ENCODE results near the gene FAM83G.

FAM83G gene

DNA sequence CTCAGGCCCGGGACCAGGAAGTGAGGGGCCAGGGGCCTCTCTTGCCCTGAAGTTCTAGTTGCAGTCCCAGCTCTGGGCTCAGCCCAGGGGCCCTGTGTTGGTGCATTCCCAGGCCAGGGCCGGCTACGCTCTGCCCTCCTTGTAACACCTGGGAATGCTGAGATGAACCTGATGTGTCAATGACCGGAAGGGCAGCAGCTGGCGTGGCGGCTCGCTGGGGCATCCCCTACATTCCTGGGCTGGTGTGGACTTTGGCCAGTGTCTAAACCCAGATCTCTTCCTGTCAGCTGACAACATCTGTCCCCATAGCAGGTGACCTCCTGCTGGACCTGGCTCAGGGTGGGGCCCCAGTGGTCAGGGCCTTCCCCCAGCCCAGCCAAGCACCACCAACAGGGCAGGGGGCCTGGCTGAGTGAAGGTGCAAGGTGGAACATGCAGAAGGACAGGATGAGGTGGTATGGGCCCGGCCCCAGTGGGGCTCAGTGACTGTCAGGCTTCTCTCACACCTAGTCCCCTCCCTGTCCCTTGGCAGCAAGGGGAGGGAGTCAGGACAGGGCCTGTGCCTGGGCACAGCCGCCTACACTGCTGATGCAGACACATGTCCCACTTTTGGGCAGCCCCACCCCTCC is 15.9 kb downstream of the FAM83G start:
- DNase-seq (ENCODE audit: low spot score) = no peak

DNA sequence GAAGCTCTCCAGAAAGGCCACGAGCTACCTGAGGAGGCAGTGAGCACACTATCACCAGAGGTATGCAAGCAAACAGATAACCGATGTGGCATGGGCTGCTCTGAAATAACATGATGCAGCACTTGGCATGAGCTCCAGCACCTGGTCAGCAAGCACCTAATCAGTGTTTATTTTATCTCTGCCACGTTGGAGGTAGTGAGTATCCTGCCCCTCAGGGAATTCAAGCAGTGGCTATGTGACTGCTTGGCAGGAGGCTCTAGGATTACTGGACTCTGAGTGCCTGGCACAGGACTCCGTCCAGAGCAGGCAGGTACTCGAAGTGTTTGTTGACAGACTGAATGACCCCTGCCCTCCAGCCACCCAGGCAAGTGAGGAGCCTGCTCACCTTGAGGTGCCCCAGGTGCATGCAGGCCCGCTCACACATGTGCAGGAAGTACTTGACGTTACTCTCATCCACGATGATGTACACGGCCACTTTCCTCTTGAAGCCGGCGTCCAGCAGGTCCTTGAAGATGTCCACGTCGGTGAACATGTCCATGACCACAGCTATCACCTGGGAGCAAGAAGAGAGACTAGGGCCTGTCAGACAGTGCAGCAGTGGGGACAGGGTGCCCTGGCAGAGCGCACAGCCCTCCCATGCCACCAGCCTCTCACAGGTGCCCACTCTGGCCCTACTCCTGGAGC is 16.6 kb downstream of the FAM83G start:
- DNase-seq (ENCODE audit: low spot score) = no peak

DNA sequence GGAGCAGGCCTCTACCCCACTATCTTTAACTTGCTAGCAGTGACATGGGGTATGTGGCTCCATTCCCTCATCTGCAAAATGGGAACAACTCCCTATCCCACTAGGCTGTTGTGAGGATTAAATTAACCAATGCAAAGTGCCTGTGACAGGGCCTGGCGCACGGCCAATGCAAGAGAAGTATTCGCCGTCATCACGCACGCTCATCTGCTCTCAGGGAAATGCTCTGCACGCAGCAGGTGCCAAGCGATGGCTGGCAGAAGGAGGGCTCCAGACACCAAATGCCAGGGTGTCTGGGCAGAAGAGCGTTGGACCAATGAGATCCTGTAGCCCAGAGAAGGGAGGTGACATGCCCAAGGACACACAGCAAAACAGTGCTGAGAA is 17.3 kb downstream of the FAM83G start:
- DNase-seq (ENCODE audit: low spot score) = no peak

DNA sequence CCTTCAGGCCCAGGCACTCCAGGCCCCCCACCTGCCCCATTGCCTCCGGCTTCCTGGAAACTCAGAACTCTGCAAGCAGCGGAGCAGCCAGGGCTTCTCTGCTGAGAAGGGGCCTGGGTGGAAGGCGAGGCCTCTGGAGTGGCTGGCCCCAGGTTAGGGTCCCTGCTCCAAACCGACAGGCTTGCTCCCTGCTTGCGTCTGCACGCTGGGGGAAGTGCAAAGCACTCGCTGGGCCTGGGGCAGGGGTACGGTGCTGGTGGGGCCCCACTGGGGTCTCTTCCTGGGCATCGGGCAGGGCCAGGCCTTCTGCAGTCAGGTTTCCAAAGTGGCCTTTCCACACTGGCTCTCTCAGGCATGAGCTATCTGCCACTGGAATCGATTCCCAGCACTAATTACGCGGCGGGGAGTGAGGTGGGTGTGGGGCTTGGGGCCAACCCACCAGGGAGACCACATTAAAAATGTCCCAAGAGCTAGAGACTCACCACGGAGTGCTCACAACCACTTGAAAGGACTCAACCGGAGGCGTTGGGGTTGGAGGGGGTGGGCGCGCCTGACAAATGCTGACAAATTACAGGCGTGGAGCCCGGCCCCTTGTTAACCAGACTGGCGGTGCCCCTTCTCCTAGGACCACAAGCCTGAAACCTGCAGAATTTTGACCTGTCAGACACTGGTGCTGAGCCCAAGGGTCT is 17.9 kb downstream of the FAM83G start:
- no peak for DNase-seq (ENCODE audit: low spot score)

DNA sequence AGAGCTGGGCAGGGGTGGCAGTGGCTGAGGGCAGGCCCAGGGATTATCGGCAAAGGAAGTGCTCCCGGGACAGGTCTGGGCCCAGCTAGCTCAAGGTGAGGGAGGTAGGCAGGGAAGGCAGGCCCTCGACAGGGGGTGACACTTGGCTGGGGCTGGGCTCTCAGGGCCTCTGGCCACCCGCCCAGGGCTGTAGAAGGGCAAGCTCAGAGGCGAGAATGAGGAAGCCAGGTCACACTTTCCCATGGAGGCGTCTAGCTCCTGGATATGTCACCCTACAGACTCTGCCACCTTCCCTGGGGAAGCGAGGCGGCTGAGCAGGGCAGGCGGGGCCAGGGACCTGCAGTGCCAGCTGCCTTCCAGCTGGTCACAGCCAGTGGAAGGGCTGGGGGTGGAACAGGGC is 19.1 kb downstream of the FAM83G start:
- DNase-seq (ENCODE audit: low spot score) = no peak

DNA sequence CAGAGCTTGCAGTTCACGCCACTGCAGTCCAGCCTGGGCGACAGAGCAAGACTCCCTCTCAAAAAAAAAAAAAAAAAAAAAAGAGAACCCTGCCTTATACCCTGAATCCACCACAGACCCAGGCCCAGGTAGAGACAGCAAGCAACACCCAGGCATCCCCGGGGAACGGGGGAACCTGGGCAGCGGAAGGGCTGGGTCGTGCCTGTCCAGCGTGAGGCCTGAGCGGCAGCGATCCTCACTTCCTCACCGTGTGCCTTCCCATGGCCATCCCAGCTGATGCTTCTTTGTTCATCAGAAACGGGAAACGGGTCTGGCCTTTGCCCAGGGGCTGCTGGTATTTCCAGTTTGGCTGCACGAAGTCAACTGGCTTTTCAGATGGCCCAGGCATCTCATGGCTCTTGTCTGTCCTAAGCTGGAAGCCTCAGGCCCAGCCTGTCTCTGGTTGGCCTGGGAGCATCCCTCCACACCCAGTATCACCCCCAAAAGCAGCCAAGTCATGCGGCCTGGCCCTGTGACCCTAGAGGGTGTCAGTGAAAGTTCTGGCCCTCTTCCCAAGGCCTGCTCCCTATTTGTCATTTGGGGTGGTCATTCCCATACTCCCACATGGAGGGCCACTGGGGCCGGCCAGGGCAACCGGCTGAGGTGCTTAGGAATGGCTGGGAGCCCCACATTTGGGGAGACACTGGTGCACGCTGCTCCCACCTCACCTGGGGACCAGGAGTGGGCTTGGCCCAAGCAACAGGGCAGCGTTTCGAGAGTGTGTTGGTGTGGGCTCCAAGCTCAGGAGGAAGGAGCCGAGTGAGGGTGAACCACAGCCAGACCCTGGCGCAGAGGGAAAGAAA is 20.1 kb downstream of the FAM83G start:
- DNase-seq (ENCODE audit: low spot score) = no peak

DNA sequence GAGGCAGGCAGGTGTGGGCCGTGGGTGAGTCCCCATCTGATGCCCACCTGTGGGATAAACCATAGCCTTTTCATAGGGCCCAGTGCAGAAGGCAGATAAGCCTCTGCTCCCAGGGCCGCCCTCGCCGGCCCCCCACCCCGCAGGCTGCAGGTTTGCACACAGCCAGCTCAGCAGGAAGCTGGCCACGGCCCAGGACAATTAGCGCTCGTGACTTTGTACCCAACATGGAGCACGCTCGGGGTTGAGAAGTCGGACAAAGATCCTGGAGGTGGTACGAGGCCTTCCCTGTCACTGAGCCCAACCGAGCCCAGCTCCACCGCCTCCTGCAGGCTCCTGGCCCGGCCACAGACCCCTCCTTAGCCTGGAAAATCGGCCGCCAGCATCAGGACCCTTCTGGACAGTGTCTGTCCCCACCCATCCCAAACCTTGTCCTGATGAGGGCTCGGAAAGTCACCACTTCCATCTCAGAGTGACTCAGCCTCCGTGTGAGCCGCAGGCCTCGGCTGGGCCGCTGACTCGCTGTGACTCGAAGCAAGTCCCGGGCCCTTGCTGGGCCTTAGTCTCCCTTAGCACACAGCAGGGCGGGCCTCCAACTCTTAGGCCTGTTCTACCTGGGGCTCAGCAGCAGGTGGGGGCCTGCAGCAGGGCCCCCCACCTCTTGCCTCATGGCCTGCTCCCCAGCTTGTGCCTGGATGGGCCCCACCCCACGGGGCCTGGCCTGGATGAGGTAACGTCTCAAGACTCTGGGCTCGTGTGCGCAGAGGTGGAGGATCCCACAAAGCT is 22.7 kb downstream of the FAM83G start:
- DNase-seq (ENCODE audit: low spot score) = peak; percentile 90

DNA sequence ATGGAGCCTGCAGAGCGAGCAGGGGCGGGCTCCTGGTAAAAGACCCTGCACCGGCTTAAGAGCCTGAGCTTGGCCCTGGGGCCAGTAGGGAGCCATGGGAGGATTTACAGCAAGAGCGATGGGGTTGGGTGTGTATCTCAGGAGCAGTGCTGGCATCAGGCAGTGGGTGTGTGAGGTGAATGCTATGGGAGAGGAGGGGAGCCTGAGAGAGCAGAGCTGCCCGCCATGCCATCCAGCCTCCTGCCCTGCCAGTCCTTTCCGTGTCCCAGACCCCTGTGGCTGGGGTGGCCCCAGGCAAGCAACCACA is 23.3 kb downstream of the FAM83G start:
- DNase-seq (ENCODE audit: low spot score) = no peak

DNA sequence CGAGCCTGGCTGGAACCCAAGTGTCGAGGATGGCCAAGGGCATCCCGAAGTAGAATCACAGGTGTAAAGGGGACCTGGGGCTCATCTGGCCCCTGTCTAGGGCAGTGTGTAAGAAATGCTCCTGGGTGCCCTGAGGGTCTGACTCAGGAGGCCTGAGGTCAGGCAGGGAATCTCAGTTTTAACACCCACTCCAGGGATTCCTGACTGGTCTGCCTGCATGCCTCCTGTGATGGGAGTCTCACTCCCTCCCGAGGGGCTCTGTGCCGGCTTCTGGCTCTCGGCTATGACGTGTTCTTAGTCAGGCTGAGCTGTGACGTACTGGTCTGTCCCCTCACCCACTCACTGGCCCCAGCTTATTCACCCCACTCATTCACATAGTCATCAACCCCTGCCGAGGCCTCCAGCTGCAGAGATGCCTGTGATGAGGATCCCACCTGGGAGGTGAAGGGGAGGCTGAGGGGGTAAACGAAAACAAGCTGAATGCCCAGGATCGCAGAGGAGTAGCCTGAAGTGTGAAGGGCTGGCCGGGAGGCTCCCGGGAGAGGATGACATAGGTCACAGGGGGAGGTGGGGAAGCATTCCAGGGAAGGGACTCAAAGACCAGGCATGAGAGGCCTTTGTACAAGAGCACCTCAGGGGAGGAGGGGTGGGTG is 23.8 kb downstream of the FAM83G start:
- DNase-seq (ENCODE audit: low spot score) = peak; percentile 29

DNA sequence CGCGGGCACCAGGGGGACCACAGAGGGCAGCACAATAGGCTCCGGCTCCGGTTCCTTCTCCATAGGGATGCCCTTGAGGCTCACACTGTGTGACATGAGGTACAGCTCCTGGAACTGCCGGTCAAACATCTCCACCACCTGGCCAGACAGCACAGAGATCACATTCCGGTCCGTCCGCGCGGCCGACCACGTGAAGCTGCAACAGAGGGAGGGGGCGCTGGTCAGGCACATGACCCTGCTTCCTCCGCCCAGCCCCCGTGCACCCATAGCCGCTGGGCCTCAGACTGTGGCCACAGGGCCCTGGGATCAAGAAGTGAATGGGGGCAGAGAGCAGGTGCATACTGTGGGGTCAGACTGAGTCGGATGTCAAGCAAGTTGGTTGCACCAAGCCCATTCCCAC is 25.9 kb downstream of the FAM83G start:
- DNase-seq (ENCODE audit: low spot score) = no peak

DNA sequence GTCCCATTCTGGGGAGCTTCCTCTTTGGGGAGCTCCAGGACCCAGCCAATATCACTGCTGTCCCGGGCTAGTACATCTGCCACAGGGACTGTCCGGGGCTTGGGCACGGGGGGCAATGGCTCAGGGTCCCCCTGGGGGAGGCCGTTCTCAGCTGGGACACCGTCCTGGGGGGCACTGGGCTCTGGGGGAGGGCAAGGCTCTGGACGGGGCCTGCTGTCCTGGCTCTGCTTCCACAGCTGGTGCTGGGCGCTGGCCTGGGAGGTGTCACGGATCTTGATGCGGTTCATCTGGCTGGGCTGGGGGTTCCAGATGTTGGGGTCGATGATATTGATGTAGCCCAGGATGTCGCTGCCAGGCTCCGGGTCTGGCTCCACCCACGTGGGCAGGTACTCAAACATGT is 26.5 kb downstream of the FAM83G start:
- DNase-seq (ENCODE audit: low spot score) = no peak

DNA sequence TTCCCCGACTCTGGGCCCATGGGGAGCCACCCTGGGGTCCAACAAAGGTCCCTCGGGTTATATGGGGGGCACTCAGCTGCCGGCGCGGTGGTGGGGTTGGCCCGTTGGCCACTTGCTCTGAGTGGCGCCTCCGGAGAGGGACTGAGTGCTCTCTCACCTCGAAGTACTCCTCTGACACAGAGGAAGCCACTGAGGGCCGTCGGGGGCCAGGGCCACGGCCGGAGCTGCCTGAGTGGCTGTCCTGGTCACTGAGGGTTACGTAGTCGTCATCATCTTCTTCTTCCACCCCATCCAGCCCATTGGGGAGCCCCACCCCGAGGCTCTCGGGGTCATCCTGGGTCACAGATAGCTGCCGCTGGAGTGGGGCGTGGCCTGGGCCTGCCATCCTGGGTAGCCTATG is 26.9 kb downstream of the FAM83G start:
- DNase-seq (ENCODE audit: low spot score) = no peak

DNA sequence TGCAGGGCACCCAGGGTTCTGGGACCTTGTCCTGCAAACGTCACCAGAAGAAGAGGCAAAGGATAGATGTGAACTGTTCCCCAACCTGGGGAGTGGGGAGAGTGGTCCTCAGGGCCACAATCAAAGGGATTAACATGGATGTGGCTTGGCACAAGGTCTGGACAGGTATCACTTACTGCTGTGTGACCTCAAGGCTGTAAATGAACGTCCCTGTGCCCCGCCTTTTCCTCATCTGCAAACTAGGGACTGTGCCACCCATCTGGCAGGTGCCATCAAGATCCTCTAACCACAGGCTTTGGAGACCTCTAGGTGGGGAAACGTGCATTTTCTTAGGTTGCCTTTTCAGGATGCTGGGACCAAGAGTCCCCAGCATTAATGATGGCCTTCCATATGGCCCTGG is 27.5 kb downstream of the FAM83G start:
- DNase-seq (ENCODE audit: low spot score) = no peak

DNA sequence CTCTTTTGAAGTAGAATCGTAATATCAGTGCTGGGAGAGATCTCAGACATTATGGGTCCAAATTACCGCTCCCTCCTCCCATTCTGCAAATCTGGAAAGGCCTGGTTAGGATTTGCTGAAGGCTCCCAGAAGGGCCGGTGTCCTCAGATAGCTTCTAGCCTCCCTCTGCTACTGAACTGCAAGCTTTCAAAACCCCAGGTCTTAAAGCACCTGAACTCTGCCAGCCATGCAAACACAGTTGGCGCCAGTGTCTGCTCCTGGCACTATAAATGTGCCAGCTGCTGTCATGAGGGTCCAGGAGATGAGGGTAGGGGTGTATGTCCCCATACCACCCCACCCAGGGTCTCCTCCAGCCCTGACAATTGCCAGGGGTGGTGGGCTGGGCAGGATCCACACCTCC is 28.4 kb downstream of the FAM83G start:
- no peak for DNase-seq (ENCODE audit: low spot score)

DNA sequence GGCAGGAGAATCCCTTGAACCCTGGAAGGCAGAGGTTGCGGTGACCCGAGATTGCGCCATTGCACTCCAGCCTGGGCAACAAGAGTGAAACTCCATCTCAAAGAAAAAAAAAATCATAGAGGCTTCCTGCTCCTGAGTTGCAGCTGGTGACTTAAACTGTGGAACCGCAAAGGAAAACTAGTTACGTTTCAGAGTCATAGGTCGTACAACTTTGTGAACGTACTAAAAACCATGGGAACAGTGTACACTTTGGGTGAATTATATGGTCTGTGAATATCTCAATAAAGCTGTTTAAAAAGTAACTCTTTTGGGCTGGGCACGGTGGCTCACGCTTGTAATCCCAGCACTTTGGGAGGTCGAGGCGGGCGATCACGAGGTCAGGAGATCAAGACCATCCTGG is 29.0 kb downstream of the FAM83G start:
- no peak for DNase-seq (ENCODE audit: low spot score)

DNA sequence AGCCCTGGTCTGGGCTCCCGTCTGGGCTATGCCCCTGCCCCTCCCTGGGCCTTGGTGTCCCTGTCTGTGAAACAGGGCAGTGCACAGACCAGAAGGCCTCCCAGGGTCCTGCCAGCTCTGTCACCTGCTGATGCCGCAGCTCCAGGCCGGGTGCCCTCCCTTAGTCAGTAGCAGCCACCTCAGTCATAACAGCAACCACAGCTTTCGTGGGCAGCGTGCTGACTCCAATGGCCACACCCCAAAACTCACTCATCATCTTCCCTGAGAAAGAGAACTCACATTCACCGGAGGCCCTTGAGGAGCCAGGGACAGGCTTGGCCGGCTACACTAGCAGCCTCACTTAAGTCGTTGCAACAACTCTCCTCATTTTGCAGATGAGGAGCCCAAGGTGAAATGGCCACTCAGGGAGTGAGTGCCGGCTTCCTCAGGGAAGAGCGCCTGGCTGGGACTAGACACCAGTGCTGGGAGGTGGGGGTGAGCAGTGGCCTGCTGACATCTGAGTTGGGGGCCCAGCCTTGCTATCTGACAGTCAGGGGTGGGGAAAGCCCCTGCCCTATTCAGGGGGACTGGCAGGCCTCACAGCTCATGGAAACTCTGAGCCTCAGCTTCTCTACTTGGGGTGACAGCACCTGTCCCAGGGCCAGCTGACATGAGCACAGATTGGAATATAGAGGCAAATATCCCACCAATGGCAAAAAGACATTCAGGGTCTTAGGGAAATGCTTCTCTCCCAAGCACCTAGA is 30.0 kb downstream of the FAM83G start:
- DNase-seq (ENCODE audit: low spot score) = peak; percentile 26

DNA sequence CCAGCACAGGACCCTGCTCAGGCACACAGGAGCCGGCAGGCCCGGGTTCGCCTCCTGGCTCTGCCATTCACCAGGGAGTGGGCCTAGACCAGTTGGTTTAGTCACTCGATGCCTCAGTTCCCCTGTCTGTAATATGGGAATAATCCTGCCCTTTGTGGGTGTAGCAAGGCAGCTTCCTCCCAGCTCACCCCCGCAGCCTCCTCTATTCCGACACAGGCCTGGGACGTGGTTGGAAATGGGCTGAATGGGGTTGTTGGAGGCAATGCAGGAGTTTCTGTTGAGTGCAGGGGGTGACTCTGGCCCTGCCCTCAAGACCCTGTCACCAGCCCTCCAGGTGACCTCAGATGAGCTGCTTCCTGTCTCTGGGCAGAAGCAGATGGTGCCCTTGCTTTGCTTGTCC is 32.8 kb downstream of the FAM83G start:
- no peak for DNase-seq (ENCODE audit: low spot score)

DNA sequence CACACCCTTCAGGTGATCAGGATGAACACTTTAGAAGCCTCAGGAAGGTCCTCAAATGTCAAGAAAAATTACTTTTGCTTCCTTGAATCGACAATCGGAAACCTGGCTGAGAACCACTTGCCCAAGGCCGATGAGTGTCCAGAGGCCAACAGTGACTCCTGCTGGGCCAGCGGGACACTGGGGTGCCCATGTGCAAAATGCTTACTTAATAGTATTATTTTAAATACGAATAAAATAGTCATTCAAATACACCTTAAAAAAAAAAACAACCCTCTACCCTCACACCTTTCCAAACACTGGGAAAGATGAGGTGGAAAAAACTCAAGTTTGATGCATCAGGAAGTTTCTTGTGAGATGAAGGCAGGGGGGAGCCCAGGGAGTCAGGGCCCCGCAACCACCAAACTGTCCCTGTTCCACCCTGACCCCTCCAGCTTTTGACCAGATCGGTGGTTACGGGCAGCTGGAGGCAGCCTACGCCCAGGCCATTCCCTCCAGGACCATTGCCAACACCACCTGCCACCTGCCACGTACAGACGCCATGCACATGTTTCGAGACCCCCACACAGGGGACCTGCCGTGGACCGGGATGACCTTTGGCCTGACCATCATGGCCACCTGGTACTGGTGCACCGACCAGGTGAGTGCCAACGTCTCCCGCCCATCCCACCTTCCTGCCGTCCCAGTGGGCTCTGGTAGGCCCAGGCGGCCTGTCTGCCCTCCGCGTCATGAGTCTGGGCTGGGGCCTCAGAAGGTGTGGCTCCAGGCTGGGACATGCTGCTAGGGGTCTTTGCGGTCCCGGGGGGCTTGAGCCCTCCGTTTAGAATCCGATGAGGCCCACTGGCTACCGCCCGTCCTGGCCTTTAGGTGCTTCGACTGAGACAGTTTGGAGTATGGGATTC is 33.7 kb downstream of the FAM83G start:
- no peak for DNase-seq (ENCODE audit: low spot score)

DNA sequence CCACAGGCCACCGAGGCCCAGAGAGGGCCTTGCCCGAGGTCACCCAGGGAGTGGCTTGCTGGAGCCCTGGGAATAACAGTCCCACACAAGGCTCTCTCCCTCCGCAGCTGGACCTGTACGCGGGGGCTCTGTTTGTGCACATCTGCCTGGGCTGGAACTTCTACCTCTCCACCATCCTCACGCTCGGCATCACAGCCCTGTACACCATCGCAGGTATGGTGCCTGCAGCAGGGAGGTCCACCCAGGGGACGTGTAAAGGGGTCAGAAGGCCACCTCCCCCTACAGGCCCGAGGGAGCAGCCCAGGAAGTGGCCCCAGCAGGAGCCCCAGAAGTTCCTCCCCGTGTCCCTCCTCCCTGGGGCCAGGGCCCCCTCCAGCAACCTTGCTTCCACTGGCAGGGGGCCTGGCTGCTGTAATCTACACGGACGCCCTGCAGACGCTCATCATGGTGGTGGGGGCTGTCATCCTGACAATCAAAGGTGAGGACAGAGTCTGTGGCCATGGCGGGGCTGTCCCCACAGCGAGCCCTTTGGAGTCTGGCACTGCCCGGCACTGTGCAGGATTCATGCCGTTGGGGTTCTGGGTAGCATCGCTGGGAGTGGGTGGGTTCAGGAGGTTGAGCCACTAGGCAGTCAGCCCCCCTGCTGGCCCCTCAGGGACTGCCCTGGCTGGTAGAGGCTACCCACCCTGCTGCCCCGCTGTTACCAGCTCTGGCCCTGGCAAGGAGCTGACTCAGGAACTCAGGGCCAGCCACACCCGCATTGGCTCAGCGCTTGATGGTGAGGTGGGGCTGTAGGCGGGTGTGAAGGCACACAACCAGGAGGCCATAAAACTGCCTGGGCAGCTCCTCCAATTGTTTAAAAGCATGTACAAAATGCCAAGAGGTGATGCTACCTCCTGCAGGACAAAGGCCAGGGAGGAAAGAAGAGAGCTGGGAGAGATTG is 35.3 kb downstream of the FAM83G start:
- DNase-seq (ENCODE audit: low spot score) = peak; percentile 36
